Measurements from ENCODE around the gene ZNF491.

ZNF491 gene

DNA sequence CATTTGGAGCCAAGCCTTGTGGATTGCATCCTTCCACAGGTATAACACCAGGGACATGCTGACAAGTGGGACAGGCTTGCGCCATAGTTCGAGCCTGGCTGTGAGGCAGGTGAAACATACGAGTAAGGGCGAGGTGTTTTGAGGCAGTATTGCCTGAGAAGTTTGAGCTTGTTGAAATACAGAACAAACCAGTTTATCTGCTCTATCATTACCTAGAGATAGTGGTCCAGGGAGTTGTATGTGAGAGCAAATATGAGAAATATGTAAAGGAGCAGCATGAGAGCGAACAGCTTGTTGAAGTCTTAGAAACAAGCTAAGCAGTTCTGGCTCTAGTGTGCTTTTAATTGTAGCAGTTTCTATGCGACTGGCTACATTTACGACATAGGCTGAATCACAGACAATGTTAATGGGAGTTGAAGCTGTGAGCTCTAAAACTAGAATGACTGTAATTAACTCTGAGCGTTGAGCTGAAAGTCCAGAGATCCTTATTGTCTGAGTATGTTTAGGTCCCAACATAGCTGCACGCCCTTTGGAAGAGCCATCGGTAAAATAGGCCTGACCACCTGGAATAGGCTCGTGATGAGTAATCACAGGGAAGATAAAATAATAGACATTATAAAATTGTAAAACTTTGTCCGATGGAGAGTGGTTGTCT, 58.4 kb downstream of the ZNF491 start:
- TF ChIP-seq, protein P1, sequence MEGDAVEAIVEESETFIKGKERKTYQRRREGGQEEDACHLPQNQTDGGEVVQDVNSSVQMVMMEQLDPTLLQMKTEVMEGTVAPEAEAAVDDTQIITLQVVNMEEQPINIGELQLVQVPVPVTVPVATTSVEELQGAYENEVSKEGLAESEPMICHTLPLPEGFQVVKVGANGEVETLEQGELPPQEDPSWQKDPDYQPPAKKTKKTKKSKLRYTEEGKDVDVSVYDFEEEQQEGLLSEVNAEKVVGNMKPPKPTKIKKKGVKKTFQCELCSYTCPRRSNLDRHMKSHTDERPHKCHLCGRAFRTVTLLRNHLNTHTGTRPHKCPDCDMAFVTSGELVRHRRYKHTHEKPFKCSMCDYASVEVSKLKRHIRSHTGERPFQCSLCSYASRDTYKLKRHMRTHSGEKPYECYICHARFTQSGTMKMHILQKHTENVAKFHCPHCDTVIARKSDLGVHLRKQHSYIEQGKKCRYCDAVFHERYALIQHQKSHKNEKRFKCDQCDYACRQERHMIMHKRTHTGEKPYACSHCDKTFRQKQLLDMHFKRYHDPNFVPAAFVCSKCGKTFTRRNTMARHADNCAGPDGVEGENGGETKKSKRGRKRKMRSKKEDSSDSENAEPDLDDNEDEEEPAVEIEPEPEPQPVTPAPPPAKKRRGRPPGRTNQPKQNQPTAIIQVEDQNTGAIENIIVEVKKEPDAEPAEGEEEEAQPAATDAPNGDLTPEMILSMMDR (IDR thresholded peaks at IDR 0.05; ENCODE audit: low read depth, low read length), result no peak
- H3K4me3 ChIP-seq (ENCODE audit: low read depth, low read length), result no peak overlapping the region
